ENCODE data around the gene IQCH.

Gene IQCH

GRCh38 chr15:67548862-67549651 is 294.5 kb downstream of the IQCH start:
- Histone ChIP-seq H3K36me3 (peaks cover 4% of the 10 kb centered on the region; the same call in 1 of the 2 replicates), H3K4me3 (ENCODE audit: low read depth, low read length) (no peak overlapping the region), H3K27ac (no peak overlapping the region), H3K27me3 (ENCODE audit: insufficient read depth, low read depth, severe bottlenecking) (no peaks in the 10 kb centered on the region), H3K9me3 (ENCODE audit: severe bottlenecking) (no peaks in the 10 kb centered on the region)
- TF ChIP-seq CTCF (IDR thresholded peaks at IDR 0.05; ENCODE audit: low read depth, low read length): no peak
- peak; percentile 67 for DNase-seq

GRCh38 chr15:67549736-67550135 is 295.1 kb downstream of the IQCH start:
- Histone ChIP-seq H3K9me3 (ENCODE audit: severe bottlenecking) (no peaks in the 10 kb centered on the region), H3K36me3 (peaks cover 4% of the 10 kb centered on the region; the same call in 1 of the 2 replicates), H3K27me3 (ENCODE audit: insufficient read depth, low read depth, severe bottlenecking) (no peaks in the 10 kb centered on the region), H3K27ac (no peak overlapping the region), H3K4me3 (ENCODE audit: low read depth, low read length) (no peak overlapping the region)
- no peak for TF ChIP-seq CTCF (IDR thresholded peaks at IDR 0.05; ENCODE audit: low read depth, low read length)
- no peak for DNase-seq

GRCh38 chr15:67550522-67550921 is 295.9 kb downstream of the IQCH start:
- Histone ChIP-seq H3K4me3 (ENCODE audit: low read depth, low read length) (no peak overlapping the region), H3K27ac (no peak overlapping the region), H3K27me3 (ENCODE audit: insufficient read depth, low read depth, severe bottlenecking) (no peaks in the 10 kb centered on the region), H3K36me3 (peaks cover 4% of the 10 kb centered on the region; the same call in 1 of the 2 replicates), H3K9me3 (ENCODE audit: severe bottlenecking) (no peaks in the 10 kb centered on the region)
- no peak for DNase-seq
- TF ChIP-seq CTCF (IDR thresholded peaks at IDR 0.05; ENCODE audit: low read depth, low read length): no peak

GRCh38 chr15:67551207-67551743 is 296.7 kb downstream of the IQCH start:
- Histone ChIP-seq H3K4me3 (ENCODE audit: low read depth, low read length) (no peak overlapping the region), H3K9me3 (ENCODE audit: severe bottlenecking) (no peaks in the 10 kb centered on the region), H3K36me3 (peaks cover 4% of the 10 kb centered on the region; the same call in 1 of the 2 replicates), H3K27ac (no peak overlapping the region), H3K27me3 (ENCODE audit: insufficient read depth, low read depth, severe bottlenecking) (no peaks in the 10 kb centered on the region)
- no peak for TF ChIP-seq CTCF (IDR thresholded peaks at IDR 0.05; ENCODE audit: low read depth, low read length)
- no peak for DNase-seq
